ENCODE data around the gene UBE2E2. TPM values are rescaled to one million over a fixed set of nuclear protein-coding genes. Genes with fewer than 3 reads are reported as not detected.

The UBE2E2 gene
- total RNA-seq, 1 donor from 2014 or later, result 42.4 TPM

GRCh38 chr3:23480329-23480714 is 277.2 kb downstream of the UBE2E2 start:
- H3K4me3 Mint-ChIP-seq (ENCODE audit: unreplicated experiment), result no peak overlapping the region
- H3K27me3 Mint-ChIP-seq (ENCODE audit: unreplicated experiment), result no peaks in the 10 kb centered on the region
- H3K36me3 Mint-ChIP-seq (ENCODE audit: unreplicated experiment), result peaks cover 2% of the 10 kb centered on the region
- peaks cover 5% of the 10 kb centered on the region for H3K4me1 Mint-ChIP-seq (ENCODE audit: unreplicated experiment)
- DNase-seq (ENCODE audit: extremely low spot score, unreplicated experiment), result no peak
- no peaks in the 10 kb centered on the region for H3K9me3 Mint-ChIP-seq (ENCODE audit: unreplicated experiment)
- TF ChIP-seq, protein P1, sequence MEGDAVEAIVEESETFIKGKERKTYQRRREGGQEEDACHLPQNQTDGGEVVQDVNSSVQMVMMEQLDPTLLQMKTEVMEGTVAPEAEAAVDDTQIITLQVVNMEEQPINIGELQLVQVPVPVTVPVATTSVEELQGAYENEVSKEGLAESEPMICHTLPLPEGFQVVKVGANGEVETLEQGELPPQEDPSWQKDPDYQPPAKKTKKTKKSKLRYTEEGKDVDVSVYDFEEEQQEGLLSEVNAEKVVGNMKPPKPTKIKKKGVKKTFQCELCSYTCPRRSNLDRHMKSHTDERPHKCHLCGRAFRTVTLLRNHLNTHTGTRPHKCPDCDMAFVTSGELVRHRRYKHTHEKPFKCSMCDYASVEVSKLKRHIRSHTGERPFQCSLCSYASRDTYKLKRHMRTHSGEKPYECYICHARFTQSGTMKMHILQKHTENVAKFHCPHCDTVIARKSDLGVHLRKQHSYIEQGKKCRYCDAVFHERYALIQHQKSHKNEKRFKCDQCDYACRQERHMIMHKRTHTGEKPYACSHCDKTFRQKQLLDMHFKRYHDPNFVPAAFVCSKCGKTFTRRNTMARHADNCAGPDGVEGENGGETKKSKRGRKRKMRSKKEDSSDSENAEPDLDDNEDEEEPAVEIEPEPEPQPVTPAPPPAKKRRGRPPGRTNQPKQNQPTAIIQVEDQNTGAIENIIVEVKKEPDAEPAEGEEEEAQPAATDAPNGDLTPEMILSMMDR (IDR thresholded peaks at IDR 0.05), result no peak
- H3K27ac Mint-ChIP-seq (ENCODE audit: unreplicated experiment), result no peak overlapping the region

- no peak overlapping the region for H3K4me3 Mint-ChIP-seq (ENCODE audit: unreplicated experiment)
- H3K27me3 Mint-ChIP-seq (ENCODE audit: unreplicated experiment), result no peaks in the 10 kb centered on the region
- no peak for DNase-seq (ENCODE audit: extremely low spot score, unreplicated experiment)
- peaks cover 5% of the 10 kb centered on the region for H3K4me1 Mint-ChIP-seq (ENCODE audit: unreplicated experiment)
- no peaks in the 10 kb centered on the region for H3K9me3 Mint-ChIP-seq (ENCODE audit: unreplicated experiment)
- H3K27ac Mint-ChIP-seq (ENCODE audit: unreplicated experiment), result no peak overlapping the region
- TF ChIP-seq, protein P1 (IDR thresholded peaks at IDR 0.05), result no peak
- H3K36me3 Mint-ChIP-seq (ENCODE audit: unreplicated experiment), result peaks cover 2% of the 10 kb centered on the region
These were observed 278.0 kb downstream of the UBE2E2 start for GRCh38 chr3:23481011-23481615.

DNA sequence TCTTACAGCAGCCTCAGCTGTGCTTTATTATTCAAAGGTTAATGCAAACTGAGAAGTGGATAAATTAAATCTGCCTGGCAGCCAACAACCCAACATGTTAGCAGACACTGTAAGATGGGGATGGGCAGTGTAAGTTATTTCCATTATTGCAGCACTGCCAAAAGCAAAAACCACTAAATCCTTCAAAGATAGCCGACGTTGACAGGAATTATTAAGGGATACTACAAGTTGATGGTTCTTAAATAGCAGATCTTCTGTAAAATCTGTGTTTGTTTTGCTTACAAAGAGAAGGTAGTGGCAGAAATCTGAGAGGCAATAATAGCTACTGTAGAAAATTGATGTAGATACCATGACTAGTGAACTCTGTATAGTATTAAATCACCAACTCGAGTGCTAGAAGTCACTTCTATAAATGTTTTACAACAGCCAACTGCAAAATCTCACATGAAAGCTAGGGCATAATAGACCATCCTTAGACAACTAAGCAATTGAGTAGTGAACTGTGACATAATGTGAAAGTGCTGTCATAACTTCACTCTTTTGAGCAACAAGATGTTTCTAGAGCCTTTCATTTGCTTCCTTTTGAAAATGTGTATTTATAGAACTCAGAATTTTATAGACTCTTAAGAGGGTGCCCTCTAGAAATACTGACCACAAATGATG is 278.6 kb downstream of the UBE2E2 start:
- no peak overlapping the region for H3K27ac Mint-ChIP-seq (ENCODE audit: unreplicated experiment)
- TF ChIP-seq, protein P1 (IDR thresholded peaks at IDR 0.05), result no peak
- H3K27me3 Mint-ChIP-seq (ENCODE audit: unreplicated experiment), result no peaks in the 10 kb centered on the region
- H3K9me3 Mint-ChIP-seq (ENCODE audit: unreplicated experiment), result no peaks in the 10 kb centered on the region
- H3K4me3 Mint-ChIP-seq (ENCODE audit: unreplicated experiment), result no peak overlapping the region
- H3K4me1 Mint-ChIP-seq (ENCODE audit: unreplicated experiment), result peaks cover 5% of the 10 kb centered on the region
- peaks cover 2% of the 10 kb centered on the region for H3K36me3 Mint-ChIP-seq (ENCODE audit: unreplicated experiment)
- DNase-seq (ENCODE audit: extremely low spot score, unreplicated experiment), result no peak

GRCh38 chr3:23484386-23484785 is 281.3 kb downstream of the UBE2E2 start:
- Mint-ChIP-seq H3K4me3 (ENCODE audit: unreplicated experiment) (no peak overlapping the region), H3K27ac (ENCODE audit: unreplicated experiment) (no peak overlapping the region), H3K4me1 (ENCODE audit: unreplicated experiment) (peaks cover 12% of the 10 kb centered on the region), H3K9me3 (ENCODE audit: unreplicated experiment) (no peaks in the 10 kb centered on the region), H3K36me3 (ENCODE audit: unreplicated experiment) (no peaks in the 10 kb centered on the region), H3K27me3 (ENCODE audit: unreplicated experiment) (no peaks in the 10 kb centered on the region)
- no peak for DNase-seq (ENCODE audit: extremely low spot score, unreplicated experiment)
- TF ChIP-seq, protein P1 (IDR thresholded peaks at IDR 0.05), result no peak

GRCh38 chr3:23485922-23486321 is 282.8 kb downstream of the UBE2E2 start:
- TF ChIP-seq, protein P1 (IDR thresholded peaks at IDR 0.05), result no peak
- no peak overlapping the region for H3K4me3 Mint-ChIP-seq (ENCODE audit: unreplicated experiment)
- peaks cover 26% of the 10 kb centered on the region for H3K4me1 Mint-ChIP-seq (ENCODE audit: unreplicated experiment)
- no peaks in the 10 kb centered on the region for H3K36me3 Mint-ChIP-seq (ENCODE audit: unreplicated experiment)
- no peak overlapping the region for H3K27ac Mint-ChIP-seq (ENCODE audit: unreplicated experiment)
- H3K9me3 Mint-ChIP-seq (ENCODE audit: unreplicated experiment), result no peaks in the 10 kb centered on the region
- H3K27me3 Mint-ChIP-seq (ENCODE audit: unreplicated experiment), result no peaks in the 10 kb centered on the region
- no peak for DNase-seq (ENCODE audit: extremely low spot score, unreplicated experiment)
